OCI-LY7 (cell line): ENCODE data around the gene NOS3. TPM values are rescaled to one million over a fixed set of nuclear protein-coding genes. Genes with fewer than 3 reads are reported as not detected.

Source experiments
- total RNA-seq, 2 experiments: library from RNA; depleted of rRNA in 1 of 2; stranded (reverse); fragments of >200 nt in 1 of 2; shearing (Covaris generic) in 1 of 2; gene quantifications; 2 replicates each; pipeline ENCODE4 v1.2.3, GENCODE V29; 2014 to 2022

The NOS3 gene
- total RNA-seq, 2 experiments from 2014 or later: 0.78 to 0.82 TPM

Other genes starting within 250 kb of the NOS3 start
- gene TMEM176B, start 190.7 kb upstream of the NOS3 start, total RNA-seq (2014; rRNA removed; shearing (Covaris generic)): 0.09 TPM in 1 of 2 replicates, not detected in the other
- 0.37 TPM in 1 of 2 replicates, not detected in the other for gene TMEM176B, start 190.7 kb upstream of the NOS3 start, total RNA-seq (2022)
- not detected in 2 replicates for gene TMEM176A, start 190.2 kb upstream of the NOS3 start, total RNA-seq (2014; rRNA removed; shearing (Covaris generic))
- not detected in 2 replicates for gene TMEM176A, start 190.2 kb upstream of the NOS3 start, total RNA-seq (2022)
- gene AOC1, start 138.5 kb upstream of the NOS3 start, total RNA-seq (2014; rRNA removed; shearing (Covaris generic)): not detected in 2 replicates
- not detected in 2 replicates for gene AOC1, start 138.5 kb upstream of the NOS3 start, total RNA-seq (2022)
- 4.0 and 7.5 TPM in 2 replicates for gene KCNH2, start 12.7 kb upstream of the NOS3 start, total RNA-seq (2014; rRNA removed; shearing (Covaris generic))
- gene KCNH2, start 12.7 kb upstream of the NOS3 start, total RNA-seq (2022): 5.8 and 6.2 TPM in 2 replicates
- 0.18 and 1.1 TPM in 2 replicates for gene ATG9B, start 33.5 kb downstream of the NOS3 start, total RNA-seq (2014; rRNA removed; shearing (Covaris generic))
- 0.94 and 0.97 TPM in 2 replicates for gene ATG9B, start 33.5 kb downstream of the NOS3 start, total RNA-seq (2022)
- gene ABCB8, start 37.4 kb downstream of the NOS3 start, total RNA-seq (2014; rRNA removed; shearing (Covaris generic)): 29.5 and 32.0 TPM in 2 replicates
- 63.9 and 64.7 TPM in 2 replicates for gene ABCB8, start 37.4 kb downstream of the NOS3 start, total RNA-seq (2022)
- gene ASIC3, start 57.5 kb downstream of the NOS3 start, total RNA-seq (2014; rRNA removed; shearing (Covaris generic)): 3.3 and 7.9 TPM in 2 replicates
- gene ASIC3, start 57.5 kb downstream of the NOS3 start, total RNA-seq (2022): 14.8 and 22.3 TPM in 2 replicates
- 30.9 and 35.2 TPM in 2 replicates for gene CDK5, start 66.9 kb downstream of the NOS3 start, total RNA-seq (2014; rRNA removed; shearing (Covaris generic))
- 23.1 and 23.7 TPM in 2 replicates for gene CDK5, start 66.9 kb downstream of the NOS3 start, total RNA-seq (2022)
- 64.2 and 112 TPM in 2 replicates for gene SLC4A2, start 68.6 kb downstream of the NOS3 start, total RNA-seq (2014; rRNA removed; shearing (Covaris generic))
- gene SLC4A2, start 68.6 kb downstream of the NOS3 start, total RNA-seq (2022): 81.4 and 86.0 TPM in 2 replicates
- gene FASTK, start 89.8 kb downstream of the NOS3 start, total RNA-seq (2014; rRNA removed; shearing (Covaris generic)): 114 and 118 TPM in 2 replicates
- gene FASTK, start 89.8 kb downstream of the NOS3 start, total RNA-seq (2022): 87.7 and 90.5 TPM in 2 replicates
- 38.6 and 56.0 TPM in 2 replicates for gene TMUB1, start 92.5 kb downstream of the NOS3 start, total RNA-seq (2014; rRNA removed; shearing (Covaris generic))
- 53.2 and 59.6 TPM in 2 replicates for gene TMUB1, start 92.5 kb downstream of the NOS3 start, total RNA-seq (2022)
- gene AGAP3, start 95.5 kb downstream of the NOS3 start, total RNA-seq (2014; rRNA removed; shearing (Covaris generic)): 4.4 and 4.8 TPM in 2 replicates
- 23.1 and 30.9 TPM in 2 replicates for gene AGAP3, start 95.5 kb downstream of the NOS3 start, total RNA-seq (2022)
- not detected in 2 replicates for gene GBX1, start 176.7 kb downstream of the NOS3 start, total RNA-seq (2014; rRNA removed; shearing (Covaris generic))
- gene GBX1, start 176.7 kb downstream of the NOS3 start, total RNA-seq (2022): not detected in 2 replicates
- gene ASB10, start 196.2 kb downstream of the NOS3 start, total RNA-seq (2014; rRNA removed; shearing (Covaris generic)): not detected in 2 replicates
- gene ASB10, start 196.2 kb downstream of the NOS3 start, total RNA-seq (2022): not detected in 2 replicates
- 1.3 TPM in 1 of 2 replicates, not detected in the other for gene H2BK1, start 219.5 kb downstream of the NOS3 start, total RNA-seq (2014; rRNA removed; shearing (Covaris generic))
- gene H2BK1, start 219.5 kb downstream of the NOS3 start, total RNA-seq (2022): not detected in 2 replicates
- 30.7 and 31.8 TPM in 2 replicates for gene ABCF2, start 236.2 kb downstream of the NOS3 start, total RNA-seq (2014; rRNA removed; shearing (Covaris generic))
- 28.6 and 44.9 TPM in 2 replicates for gene ABCF2, start 236.2 kb downstream of the NOS3 start, total RNA-seq (2022)
- gene CHPF2, start 241.5 kb downstream of the NOS3 start, total RNA-seq (2014; rRNA removed; shearing (Covaris generic)): 19.8 and 27.0 TPM in 2 replicates
- 29.8 and 34.2 TPM in 2 replicates for gene CHPF2, start 241.5 kb downstream of the NOS3 start, total RNA-seq (2022)